Common myeloid progenitor, CD34-positive (primary cell): ENCODE data around the gene ZPLD1. TPM values are rescaled to one million over a fixed set of nuclear protein-coding genes. Genes with fewer than 3 reads are reported as not detected.

ENCODE experiments used
- CTCF ChIA-PET: fragments of 350-600 bp; sonication (Branson Sonifier 250); formaldehyde crosslinking; loops from one replicate; lab custom pipeline; 2021; ENCODE audit warnings: antibody characterized with exemption; lab: Charles Lee
- POLR2A ChIA-PET: fragments of 350-600 bp; sonication (Branson Sonifier 250); formaldehyde crosslinking; loops from one replicate; lab custom pipeline; 2021; ENCODE audit warnings: antibody characterized with exemption; lab: Charles Lee
- DNase-seq, 3 donors: peaks; one replicate each; pipeline versions ENCODE4 v3.0.0 to v3.0.0-alpha.2; 2013
- H3K27ac ChIP-seq, 2 experiments: 1 replicate in 1 of 2; 2 replicates in 1 of 2; pipeline ENCODE4 v1.7.0; 2013; ENCODE audit warnings: inconsistent platforms in 2 of 2, low read length in 2 of 2, mild to moderate bottlenecking in 2 of 2, low read depth in 1 of 2, moderate library complexity in 1 of 2; ENCODE audit not compliant: severe bottlenecking in 2 of 2, insufficient read depth in 1 of 2, poor library complexity in 1 of 2
- H3K27me3 ChIP-seq, 5 experiments: replicated peaks in 2 of 5; 1 replicate in 3 of 5; 2 replicates in 2 of 5; pipeline versions ENCODE4 v1.6.1 to v1.7.0; 2013; ENCODE audit warnings: low read length in 4 of 5, mild to moderate bottlenecking in 2 of 5, moderate library complexity in 2 of 5, inconsistent platforms in 1 of 5; ENCODE audit not compliant: insufficient read depth in 5 of 5, control insufficient read depth in 4 of 5
- H3K36me3 ChIP-seq, 4 experiments: 1 replicate in 2 of 4; 2 replicates in 2 of 4; pipeline versions ENCODE4 v1.6.1 to v1.7.0; 2013; ENCODE audit warnings: low read length in 3 of 4, control low read depth in 1 of 4, mild to moderate bottlenecking in 1 of 4; ENCODE audit not compliant: control insufficient read depth in 4 of 4, insufficient read depth in 4 of 4
- H3K4me1 ChIP-seq, 4 experiments: 1 replicate in 3 of 4; 2 replicates in 1 of 4; pipeline versions ENCODE4 v1.6.1 to v1.7.1; 2013; ENCODE audit warnings: low read length in 3 of 4, mild to moderate bottlenecking in 3 of 4, control low read depth in 1 of 4, inconsistent platforms in 1 of 4, moderate library complexity in 1 of 4; ENCODE audit not compliant: control insufficient read depth in 4 of 4, insufficient read depth in 4 of 4; ENCODE audit errors: control extremely low read depth in 1 of 4
- H3K4me3 ChIP-seq, 7 experiments: 1 replicate in 4 of 7; 2 replicates in 3 of 7; pipeline versions ENCODE4 v1.5.1 to v1.7.0; 2013; ENCODE audit warnings: mild to moderate bottlenecking in 7 of 7, low read length in 6 of 7, moderate library complexity in 6 of 7, inconsistent platforms in 2 of 7, low read depth in 2 of 7, control low read depth in 1 of 7; ENCODE audit not compliant: insufficient read depth in 4 of 7, control insufficient read depth in 1 of 7; ENCODE audit errors: extremely low read depth in 1 of 7
- H3K9me3 ChIP-seq, 5 experiments: 1 replicate in 4 of 5; 2 replicates in 1 of 5; pipeline versions ENCODE4 v1.6.1 to v1.7.1; 2013; ENCODE audit warnings: low read length in 4 of 5, mild to moderate bottlenecking in 2 of 5, inconsistent platforms in 1 of 5, low read depth in 1 of 5, moderate library complexity in 1 of 5; ENCODE audit not compliant: control insufficient read depth in 4 of 5, insufficient read depth in 2 of 5; ENCODE audit errors: control extremely low read depth in 1 of 5
- WGBS: methylation state at CpG from one replicate; pipeline ENCODE4 v1.1.5; 2013; ENCODE audit not compliant: insufficient coverage; 5-methylcytosine and 5-hydroxymethylcytosine counted together
- polyA plus RNA-seq: library from polyadenylated mRNA; unstranded; fragments of 120-200 nt; gene quantifications from one replicate; pipeline ENCODE4 v1.2.1, GENCODE V29; 2013

ZPLD1 gene
- polyA plus RNA-seq, result not detected

DNA sequence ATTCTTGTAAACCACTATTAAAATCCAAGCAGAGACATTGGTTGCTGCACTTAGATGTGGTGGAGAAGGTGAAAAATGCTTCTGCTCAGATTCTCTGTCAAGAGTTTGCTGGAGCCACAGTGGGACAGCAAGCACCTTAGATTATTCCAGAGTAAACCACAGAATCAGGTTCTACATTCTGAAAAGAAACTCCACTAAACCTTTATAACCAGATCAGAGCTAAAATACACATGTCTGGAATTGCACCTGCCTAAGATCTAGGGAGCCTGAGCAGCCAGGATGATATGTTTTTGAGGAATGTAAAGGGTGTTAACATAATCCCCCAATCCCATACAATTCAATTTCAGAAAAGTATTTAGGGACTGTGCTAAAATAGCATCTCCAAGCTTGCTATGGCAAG, at the start of gene ZPLD1:
Gene ZPLD1, plus strand, starts transcription at position 301 of the 400 bp plus-strand sequence. CDS start 3,473 bp downstream, outside the sequence.
- POLR2A ChIA-PET, result no interaction called here
- CTCF ChIA-PET, result no interaction called here
- Histone ChIP-seq H3K9me3 (no peaks in the 10 kb centered on the region), H3K4me1 (no peaks in the 10 kb centered on the region), H3K36me3 (no peaks in the 10 kb centered on the region), H3K4me3 (no peak within 1 kb of the TSS), H3K27ac (no peak within 1 kb of the TSS), H3K27me3 (no peaks in the 10 kb centered on the region)
- DNase-seq, result no peak

DNA sequence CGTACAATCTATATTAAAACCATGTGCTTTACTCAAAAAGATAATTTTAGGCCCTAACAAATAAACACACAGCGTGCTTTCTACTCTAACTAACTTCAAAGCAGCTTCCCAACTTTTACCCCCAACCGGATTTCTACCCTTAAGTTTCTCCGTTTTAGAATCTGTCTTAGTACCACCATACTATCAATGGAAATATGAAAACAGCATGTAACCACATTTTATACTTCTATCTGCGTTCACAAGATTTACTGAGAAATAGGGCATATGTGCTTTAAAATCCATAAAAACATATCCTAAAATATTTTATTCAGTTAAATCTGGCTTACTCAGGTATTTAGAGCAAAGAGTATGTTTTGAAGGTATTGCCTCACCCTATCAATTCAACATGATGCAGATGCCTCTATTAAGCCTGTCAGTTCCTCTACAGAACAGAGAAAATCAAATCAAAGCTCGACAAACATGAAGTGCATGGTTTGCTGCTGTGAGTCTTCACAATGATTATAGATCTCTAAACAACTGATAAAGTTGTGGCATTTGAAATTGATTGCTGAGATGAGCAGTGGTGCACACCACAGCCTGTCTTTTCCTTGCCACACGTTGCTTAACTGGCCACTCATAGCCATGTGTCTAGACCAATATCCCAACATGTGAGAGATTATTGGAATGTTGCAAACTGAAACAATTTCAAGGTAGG, 44.5 kb upstream of the ZPLD1 start:
- H3K4me1 ChIP-seq, result no peaks in the 10 kb centered on the region
- ChIA-PET CTCF (interaction anchor here (1.4 kb wide), 1 partner anchor 11 kb away, joined by 3 read pairs; no protein-coding TSS in a partner anchor), POLR2A (no interaction called here)
- DNase-seq, result no peak
- no peak overlapping the region for H3K27ac ChIP-seq
- no peaks in the 10 kb centered on the region for H3K9me3 ChIP-seq
- H3K27me3 ChIP-seq, result no peaks in the 10 kb centered on the region
- H3K36me3 ChIP-seq, result no peaks in the 10 kb centered on the region
- 91% methylated on average over 4 of the region's 7 CpGs for WGBS
- H3K4me3 ChIP-seq, result no peak overlapping the region

DNA sequence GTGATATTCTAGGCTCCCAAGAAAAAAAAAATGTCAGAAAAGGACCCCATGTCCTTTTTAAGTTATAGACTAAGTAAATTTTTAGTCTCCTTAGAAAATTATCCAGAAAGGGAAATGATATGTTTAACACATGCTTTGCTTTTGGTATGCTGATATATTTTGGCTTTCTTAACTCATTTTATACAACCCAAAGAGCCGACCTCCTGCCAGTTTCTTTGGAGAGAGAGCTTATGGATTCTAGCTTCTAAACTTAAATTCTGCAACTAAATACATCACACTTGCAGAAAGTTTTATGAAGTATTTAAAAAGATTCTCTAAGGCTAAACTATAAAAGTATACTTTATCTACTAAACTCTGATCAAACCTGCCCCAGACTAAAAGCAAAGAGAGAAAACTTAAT, 43.9 kb upstream of the ZPLD1 start:
- Histone ChIP-seq H3K27me3 (no peaks in the 10 kb centered on the region), H3K4me1 (no peaks in the 10 kb centered on the region), H3K4me3 (no peak overlapping the region), H3K27ac (no peak overlapping the region), H3K36me3 (no peaks in the 10 kb centered on the region), H3K9me3 (no peaks in the 10 kb centered on the region)
- POLR2A ChIA-PET, result no interaction called here
- CTCF ChIA-PET, result interaction anchor here (1.4 kb wide), 1 partner anchor 10 kb away, joined by 3 read pairs; no protein-coding TSS in a partner anchor
- no peak for DNase-seq
- no CpG with 5 or more reads among the region's 1 CpG for WGBS

DNA sequence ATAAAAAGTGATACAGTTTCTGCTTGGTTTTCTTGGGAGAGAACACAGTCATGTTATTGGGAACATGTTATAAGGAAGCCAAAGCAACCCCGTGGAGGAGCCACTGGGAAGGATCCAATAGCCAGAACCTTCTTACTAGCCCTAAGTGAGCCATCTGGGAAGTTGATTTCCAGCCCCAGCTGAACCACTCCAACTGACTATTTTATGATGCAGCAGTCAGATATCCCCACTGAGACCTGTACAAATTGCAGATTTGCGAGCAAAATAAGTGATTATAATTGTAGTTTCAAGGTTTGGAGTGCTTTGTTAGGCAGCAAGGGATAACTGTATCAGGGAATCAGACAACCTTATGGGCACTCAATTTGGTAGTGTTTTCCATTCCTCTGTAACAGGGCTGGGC, 43.3 kb upstream of the ZPLD1 start:
- no peaks in the 10 kb centered on the region for H3K36me3 ChIP-seq
- DNase-seq, result no peak
- no peaks in the 10 kb centered on the region for H3K9me3 ChIP-seq
- ChIA-PET CTCF (interaction anchor here (1.4 kb wide), 1 partner anchor 10 kb away, joined by 3 read pairs; no protein-coding TSS in a partner anchor), POLR2A (no interaction called here)
- no peaks in the 10 kb centered on the region for H3K4me1 ChIP-seq
- no peaks in the 10 kb centered on the region for H3K27me3 ChIP-seq
- H3K4me3 ChIP-seq, result no peak overlapping the region
- WGBS, result 89% methylated on average over 1 of the region's 2 CpGs
- H3K27ac ChIP-seq, result no peak overlapping the region

DNA sequence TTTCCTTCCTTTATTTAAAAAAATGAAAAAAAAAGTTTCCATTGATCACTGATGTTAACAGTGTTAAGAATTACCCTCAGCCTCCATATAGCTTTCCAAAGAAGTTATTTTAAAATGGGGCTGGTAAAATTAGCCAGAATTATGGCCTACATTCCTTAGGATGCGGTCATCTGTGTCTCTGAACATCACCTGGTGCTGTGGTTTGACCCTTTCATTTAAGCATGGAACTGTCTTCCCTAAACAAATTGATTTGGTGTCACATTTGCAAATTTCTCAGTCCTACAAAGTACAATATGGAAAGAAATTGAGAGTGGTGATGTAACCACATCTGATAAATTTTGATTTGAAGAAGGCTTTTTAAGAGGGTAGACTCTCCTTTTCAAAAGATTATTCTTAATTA, 40.3 kb upstream of the ZPLD1 start:
- Histone ChIP-seq H3K4me1 (no peaks in the 10 kb centered on the region), H3K27me3 (no peaks in the 10 kb centered on the region), H3K27ac (no peak overlapping the region), H3K9me3 (no peaks in the 10 kb centered on the region), H3K4me3 (no peak overlapping the region), H3K36me3 (no peaks in the 10 kb centered on the region)
- POLR2A ChIA-PET, result no interaction called here
- 100% methylated on average over 1 of the region's 1 CpG for WGBS
- CTCF ChIA-PET, result no interaction called here
- DNase-seq, result no peak

DNA sequence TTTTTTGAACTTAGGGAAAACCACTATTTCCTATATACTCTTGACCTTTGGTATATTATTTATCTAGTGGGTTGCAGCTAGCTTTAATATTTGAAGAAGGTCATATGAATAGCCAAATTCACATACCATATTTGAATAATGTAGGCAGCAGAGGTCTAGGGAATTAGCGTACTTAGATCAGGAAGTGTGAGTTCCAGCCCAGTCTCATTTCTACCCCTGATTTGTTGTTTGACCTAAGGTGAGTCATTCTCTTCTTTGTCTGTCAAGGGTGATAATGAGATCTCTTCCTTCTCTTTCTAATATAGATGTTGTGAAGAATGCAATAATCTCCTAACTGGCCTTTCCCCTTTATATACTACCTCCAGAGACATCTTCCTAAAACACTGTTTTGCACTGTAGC, 36.6 kb upstream of the ZPLD1 start:
- no peak for DNase-seq
- no peaks in the 10 kb centered on the region for H3K36me3 ChIP-seq
- no peaks in the 10 kb centered on the region for H3K4me1 ChIP-seq
- no peak overlapping the region for H3K27ac ChIP-seq
- ChIA-PET POLR2A (no interaction called here), CTCF (no interaction called here)
- H3K4me3 ChIP-seq, result no peak overlapping the region
- no peaks in the 10 kb centered on the region for H3K9me3 ChIP-seq
- no peaks in the 10 kb centered on the region for H3K27me3 ChIP-seq
- no CpG with 5 or more reads among the region's 1 CpG for WGBS

DNA sequence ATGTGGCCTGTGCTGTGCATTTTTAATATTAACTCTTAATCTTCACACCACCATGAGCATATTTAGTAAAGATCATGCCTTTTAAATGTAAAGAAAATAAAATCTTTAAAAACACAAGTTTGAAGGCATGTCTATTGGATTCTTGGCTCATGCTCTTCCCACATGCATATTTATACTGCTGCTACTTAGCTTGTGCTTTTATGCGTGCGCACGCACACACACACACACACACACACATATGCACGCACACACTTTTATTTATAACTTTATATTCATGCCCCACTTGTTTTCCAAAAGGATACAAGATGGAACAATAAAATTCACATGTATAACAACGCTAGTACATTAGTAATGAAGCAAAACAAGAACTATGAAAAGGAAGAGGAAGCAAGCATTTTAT, 36.1 kb upstream of the ZPLD1 start:
- POLR2A ChIA-PET, result no interaction called here
- H3K4me1 ChIP-seq, result no peaks in the 10 kb centered on the region
- H3K27ac ChIP-seq, result no peak overlapping the region
- CTCF ChIA-PET, result no interaction called here
- DNase-seq, result no peak
- H3K4me3 ChIP-seq, result no peak overlapping the region
- H3K36me3 ChIP-seq, result no peaks in the 10 kb centered on the region
- 100% methylated on average over 3 of the region's 5 CpGs for WGBS
- H3K9me3 ChIP-seq, result no peaks in the 10 kb centered on the region
- no peaks in the 10 kb centered on the region for H3K27me3 ChIP-seq
